Left hindlimb (tissue), 1 donor: ENCODE measurements around the gene PNPT1.
"Not testable (repeated sequence)": the region's sequence is repeated elsewhere in the genome, so short reads cannot be mapped to it uniquely, and the experiment has no call there.

ENCODE experiments used
- DNase-seq: peaks from one replicate; pipeline ENCODE4 v3.0.0-alpha.2; 2018

PNPT1 gene

DNA sequence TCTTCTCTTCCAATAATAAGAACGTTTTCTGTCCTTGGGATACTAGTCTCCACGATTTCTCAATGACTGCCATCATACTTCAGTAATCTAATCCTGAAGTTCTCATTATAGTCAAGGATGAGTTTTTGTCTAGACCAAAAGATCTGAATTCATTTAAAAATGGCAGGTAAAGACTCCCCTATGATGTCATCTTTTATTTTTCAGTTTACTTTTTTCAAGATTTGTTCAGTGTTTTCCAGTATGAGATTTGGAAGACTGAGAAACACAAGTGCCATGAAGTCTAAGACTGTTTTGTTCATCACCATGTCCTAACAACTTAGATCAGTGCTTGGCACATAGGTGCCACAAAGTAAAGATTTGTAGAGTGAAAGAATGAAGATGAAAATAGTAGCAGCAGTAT lies 40.4 kb downstream of the PNPT1 start:
- no peak for DNase-seq

DNA sequence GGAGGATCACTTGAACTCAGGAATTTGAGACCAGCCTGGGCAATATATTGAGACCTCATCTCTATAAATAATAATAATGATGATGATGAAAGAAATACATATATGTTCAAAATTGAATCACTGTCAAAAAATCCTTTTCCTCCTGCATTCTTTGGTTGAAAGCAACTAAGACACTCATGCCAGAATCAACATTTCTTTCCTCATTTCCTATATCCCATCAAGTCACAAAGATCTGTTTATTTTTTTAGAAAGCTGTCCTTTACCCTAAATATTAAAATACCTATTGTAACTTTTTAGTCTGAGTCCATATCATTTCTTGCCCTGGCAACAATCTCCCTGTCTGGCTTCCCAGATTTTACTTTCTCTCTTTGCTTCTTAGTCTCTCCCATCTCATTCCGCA lies 44.4 kb downstream of the PNPT1 start:
- DNase-seq, result no peak

DNA sequence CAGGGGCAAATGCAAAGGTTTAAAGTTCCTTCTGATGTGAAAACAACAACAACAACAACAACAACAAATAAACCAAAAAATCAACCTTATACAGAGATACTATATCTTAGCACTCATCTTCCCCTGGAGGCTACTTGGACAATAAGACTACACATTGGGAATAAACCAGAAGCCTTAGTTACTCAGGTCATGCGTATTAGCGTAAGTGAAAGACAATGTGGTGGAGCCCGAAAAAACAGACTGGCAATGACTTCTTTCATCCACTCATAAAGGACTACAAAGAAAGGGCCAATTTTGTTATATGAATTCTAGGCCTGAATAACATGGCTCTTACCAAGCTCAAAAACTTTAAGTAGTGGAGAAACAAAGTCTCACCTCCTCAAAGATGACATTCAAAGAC lies 56.8 kb downstream of the PNPT1 start:
- no peak for DNase-seq

DNA sequence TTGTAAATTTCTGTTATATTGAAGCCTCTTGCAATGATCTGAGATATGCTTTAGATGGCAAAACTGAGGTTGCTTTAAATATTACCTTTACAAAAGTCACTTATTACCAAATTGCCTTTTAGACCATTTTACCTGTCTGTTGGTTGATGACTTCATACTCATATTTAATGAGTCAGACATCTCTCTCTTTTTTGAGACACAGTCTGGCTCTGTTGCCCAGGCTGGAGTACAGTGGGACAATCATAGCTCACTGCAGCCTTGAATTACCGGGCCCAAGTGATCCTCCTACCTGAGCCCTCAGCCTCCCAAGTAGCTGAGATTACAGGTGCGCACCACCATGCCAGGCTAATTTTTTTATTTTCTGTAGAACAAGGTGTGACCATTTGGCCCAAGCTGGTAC lies 64.7 kb downstream of the PNPT1 start:
- no peak for DNase-seq

DNA sequence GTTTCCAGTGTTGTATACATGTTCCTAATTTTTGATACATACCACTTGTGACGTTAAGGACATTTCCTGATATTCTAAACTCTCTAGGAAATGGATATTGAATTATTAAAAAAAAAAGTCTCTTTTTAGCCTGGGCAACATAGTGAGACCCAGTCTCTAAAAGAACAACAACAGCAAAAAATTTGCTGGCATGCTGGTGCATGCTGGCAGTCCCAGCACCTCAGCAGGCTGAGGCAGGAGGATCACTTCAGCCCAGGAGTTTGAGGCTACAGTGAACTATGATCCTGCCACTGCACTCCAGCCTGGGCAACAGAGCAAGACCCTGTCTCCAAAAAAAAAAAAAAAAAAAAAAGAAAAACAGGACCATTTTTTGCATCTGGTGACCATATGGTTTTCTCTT lies 65.7 kb downstream of the PNPT1 start:
- no peak for DNase-seq

DNA sequence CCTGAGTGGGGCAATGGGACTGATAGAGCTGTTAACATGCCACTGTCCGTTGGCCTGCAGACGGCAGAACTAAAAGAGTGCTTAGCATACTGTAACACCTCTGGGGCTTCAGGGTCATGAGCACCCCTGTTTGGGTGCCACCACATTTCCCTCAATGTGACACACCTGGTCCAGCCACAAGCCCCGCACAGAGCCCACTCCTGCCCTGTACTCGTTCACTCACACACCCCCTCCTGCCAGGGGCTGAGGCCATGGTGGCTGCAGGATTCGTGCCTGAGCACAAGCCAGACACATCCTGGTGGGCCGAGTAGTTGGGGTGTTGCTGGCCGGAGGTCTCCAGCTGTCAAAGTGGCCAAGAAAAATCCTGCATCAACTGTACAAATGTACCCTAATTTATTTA lies 71.8 kb downstream of the PNPT1 start:
- no peak for DNase-seq

DNA sequence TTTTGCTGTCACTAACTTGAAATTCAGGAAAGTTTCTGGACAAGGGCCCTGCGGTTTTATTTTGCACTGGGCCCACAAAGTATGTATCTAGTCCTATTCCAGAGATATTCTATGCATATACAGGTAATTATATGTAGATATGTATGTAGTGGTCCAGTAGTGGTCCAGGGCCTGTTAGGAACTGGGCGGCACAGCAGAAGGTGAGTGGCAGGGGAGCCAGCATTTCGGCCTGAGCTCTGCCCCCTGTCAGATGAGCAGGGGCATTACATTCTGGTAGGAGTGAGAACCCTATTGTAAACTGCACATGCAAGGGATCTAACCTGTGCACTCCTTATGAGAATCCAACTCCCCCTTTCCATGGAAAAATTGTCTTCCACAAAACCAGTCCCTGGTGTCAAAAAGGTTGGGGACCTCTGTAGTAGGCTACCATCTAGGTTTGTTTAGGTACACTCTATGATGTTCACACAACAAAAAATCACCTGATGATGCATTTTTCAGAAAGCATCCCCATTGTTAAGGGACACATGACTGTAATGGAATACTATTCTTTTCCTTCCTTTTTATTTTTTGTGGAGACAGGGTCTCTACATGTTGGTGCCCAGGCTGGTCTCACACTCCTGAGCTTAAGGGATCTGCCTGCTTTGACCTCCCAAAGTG lies 73.4 kb downstream of the PNPT1 start:
- no peak for DNase-seq

DNA sequence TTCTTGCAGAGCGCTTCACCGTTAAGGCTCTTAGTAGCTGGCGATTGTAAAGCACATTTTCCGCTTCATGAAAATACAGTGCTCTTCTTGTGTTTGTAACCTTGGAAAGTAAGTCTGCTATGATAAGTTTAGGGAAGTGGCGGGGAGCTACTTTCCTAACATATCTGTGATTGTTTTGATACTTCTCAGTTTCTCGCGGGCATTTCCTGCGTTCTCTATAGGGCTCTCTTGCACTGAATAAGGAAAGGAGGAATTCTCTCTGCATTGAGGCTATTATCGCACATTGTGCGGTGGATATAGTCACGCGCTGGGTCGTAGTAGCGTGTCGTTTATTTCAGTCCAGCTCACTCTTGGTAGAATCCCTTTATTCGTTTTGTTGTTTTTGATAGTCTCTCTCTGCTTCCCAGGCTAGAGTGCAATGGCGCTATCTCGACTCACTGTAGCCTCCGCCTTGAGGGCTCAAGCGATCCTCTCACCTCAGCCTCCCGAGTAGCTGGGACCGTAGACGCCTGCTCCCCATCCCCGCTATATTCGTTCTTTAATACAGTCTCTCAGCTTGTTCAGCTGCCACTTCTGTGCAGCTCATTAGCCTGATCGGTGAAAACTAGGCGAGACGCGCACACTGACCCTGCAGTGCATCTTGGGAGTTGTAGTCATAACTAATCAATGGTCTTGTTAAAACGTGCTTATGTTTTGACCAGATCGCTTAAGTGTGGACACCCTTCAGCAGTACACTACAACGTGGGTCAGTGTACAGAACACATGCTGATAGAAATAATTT lies 75.2 kb downstream of the PNPT1 start:
- peak; percentile 61 for DNase-seq

DNA sequence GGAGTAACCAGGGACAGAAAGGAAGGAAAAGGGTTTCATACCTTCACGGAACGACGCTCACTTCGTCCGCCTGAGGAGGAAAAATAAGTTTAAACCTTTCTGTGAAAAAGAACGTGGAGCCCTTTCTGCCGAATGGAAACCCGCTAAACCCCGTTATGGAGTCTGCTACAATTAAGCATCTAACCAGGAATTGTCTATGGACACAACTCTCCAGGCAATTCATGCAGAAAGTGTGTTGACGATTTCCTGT lies 75.7 kb downstream of the PNPT1 start:
- DNase-seq, result no peak

DNA sequence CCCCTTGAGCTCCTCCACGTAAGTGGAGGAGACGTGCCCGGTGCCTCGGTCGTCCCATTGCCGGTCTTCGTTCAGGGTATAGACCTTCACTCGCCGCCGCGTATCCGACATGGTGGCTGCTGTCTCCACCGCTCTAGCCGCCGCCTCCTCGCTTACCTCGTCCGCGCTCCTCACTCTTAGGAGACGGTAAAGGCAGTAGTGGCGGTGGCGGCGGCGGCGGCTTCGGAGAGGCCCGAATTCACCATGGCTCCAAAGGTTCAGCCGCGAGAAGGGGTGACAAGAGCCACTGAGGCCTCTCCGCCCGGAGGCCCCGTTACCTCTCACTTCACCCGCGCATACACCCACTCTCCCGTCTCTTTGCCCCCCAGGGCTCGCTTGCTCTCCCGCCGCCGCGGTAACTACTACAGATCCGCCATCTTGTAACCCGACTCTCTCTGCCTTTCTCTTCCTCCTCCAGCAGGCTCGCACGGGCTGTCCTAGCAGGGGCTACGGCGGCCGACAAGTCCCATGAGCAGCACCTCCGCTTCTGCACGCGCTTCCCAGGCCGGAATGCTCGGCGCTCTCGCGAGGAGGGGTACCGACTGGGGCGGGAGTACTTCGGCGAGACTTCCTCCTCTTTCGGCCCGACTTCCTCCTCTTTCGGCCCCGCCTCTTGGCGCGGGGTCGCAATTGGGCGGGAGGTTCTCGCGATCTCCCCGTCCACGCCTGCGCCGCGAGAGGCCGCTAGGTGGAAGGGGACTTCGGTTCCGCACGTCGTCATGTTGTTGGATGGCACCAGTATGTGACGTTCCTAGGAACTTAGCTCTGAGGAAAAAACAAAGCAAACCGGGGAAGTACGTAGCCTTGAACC lies 76.2 kb downstream of the PNPT1 start, which contains the start of gene PPP4R3B:
Gene PPP4R3B (minus strand): TSS at position 448 of the 850 bp plus-strand sequence. CDS start 337 bp downstream, at position 111.
- DNase-seq, result peak; percentile 100

DNA sequence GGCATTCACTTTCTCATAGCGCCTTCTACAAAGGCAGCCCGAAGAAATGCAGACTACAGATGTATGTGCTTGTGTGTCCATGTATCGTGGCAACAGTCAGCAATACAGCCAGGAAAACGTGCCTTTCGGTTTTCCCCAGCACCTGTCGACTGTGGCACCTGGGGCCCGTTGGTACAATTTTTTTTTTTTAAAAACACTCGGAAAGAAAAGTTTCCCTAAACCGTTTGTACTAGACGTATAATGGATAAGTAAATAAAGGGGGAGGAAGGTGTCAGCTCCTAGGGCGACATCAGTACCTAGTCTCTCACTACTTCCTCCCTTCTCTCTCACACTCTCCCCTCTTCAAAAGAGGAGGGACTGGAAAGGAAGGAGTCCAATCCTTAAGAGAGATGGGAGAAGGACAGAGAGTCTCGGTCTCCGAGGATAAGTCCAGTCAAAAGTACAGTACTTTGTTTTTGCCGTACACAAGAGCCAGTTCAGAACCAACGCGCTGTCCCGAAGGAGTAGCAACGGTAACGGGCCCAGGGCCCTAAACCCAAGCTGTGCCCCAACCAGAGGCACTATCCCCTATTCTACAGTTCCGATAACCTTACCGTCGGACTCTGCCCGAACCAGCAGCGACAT lies 77.0 kb downstream of the PNPT1 start:
- DNase-seq, result peak; percentile 62

DNA sequence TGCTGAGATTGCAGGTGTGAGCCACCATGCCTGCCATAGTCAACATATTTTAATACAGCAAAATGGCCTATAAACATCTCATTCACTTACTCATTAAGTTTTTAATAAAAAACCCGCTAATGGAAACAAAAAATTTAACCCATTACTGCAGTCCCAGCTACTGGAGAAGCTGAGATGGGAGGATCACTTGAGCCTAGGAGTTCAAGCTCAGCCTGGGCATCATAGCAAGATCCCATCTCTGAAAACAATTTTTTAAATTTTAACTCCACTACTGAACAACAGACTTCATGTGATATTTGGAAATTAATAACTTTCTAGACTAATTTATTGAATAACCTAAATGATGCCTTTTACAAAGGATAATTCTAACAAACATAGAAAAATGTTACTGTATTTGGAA lies 81.6 kb downstream of the PNPT1 start:
- no peak for DNase-seq

DNA sequence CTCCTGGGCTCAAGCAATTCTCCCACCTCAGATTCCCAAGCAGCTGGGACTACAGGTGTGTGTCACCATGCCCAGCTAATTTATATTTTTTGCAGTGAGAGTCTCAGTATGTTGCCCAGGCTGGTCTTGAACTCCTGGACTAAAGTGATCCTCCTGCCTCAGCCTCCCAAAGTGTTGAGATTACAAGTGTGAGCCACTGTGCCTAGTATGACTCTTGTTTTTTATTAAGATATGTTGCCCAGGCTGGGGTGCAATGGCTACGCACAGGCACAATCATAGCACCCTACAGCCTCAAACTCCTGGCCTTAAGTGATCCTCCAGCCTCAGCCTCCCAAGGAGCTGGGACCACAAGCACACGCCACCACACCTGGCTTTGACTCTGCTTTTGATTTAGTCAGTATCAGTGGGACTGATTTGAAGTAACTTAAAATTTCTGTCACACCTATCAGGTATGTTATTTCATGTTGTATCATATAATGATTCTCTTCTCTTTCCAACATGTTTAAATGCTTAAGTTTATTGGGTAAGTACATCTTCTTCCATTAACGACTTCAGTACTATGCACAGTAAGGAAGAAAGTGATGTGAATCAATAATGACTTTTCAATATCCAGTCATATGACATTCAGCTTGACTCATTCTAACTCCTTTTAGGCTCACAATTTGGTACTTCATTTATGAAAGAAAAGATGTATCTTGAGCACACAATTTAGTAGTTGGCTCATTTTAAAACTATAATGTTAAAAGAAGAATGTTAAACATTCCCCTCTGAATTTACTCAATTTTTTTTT lies 82.5 kb downstream of the PNPT1 start:
- no peak for DNase-seq

DNA sequence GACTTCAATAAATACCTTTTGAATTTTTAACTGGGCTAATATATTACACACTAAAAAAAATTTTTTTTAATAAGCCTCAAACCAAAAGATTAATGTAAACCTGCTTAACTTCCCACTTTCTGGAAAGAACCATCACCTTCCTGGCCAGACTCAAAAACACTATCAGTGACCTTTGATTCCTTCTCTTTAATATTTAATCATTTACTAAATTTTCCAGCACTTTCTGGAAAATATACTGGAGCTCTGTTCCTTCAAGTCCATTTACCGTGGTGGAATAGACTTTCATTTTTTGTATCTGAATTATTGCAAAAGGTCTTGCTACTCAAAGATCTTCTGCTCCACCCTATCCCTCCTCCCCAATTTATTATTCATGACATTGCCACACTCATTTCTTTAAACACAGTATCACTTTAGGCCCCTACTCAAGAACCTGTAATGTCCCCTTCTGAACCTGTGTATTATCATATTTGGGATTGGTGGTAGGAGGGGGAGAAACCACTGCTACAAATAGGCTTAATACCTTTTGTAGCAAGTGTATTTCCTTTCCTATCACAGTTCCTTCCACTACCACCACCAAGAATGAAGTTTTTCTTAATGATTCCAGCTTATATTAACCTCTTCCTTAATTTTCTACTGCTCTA lies 83.6 kb downstream of the PNPT1 start:
- no peak for DNase-seq

DNA sequence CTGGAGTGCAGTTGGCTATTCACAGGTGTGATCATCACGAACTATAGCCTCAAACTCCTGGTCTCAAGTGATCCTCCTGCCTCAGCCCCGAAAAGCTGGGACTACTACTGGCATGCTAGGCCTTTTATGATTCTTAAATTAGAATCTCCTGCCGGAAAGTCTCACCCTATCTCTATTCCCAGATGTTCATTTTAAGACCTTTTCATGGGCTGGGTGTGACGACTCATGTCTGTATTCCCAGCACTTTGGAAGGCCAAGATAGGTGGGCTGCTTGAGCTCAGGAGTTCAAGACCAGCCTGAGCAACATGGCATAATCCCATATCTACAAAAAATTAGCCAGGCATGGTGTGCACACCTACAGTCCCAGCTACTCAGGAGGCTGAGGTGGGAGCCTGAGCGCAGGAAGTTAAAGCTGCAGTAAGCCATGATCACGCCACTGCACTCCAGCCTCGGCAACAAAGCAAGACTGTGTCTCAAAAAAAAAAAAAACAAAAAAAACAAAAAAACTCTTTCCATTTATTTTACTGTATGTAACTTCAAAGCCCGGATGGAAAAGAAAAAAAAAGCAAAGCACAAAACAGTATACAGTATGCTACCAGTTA lies 84.3 kb downstream of the PNPT1 start:
- DNase-seq, result no peak

DNA sequence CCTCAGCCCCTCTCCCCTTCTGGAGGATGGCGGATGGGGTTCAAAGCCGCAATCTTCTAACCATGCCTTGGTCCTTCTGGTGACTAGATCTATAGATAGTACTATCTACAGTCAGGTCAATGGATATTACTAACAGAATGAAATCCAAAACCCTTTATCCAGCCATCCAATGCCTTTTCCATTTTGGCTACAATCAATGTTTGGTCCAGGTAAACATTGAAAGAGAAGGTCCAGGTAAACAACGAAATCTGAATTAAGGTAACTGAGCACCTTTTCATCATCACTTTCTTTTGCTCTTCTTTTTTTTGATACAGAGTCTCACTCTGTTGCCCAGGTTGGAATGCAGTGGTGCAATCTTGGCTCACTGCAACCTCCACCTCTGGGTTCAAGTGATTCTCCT lies 85.9 kb downstream of the PNPT1 start:
- no peak for DNase-seq

DNA sequence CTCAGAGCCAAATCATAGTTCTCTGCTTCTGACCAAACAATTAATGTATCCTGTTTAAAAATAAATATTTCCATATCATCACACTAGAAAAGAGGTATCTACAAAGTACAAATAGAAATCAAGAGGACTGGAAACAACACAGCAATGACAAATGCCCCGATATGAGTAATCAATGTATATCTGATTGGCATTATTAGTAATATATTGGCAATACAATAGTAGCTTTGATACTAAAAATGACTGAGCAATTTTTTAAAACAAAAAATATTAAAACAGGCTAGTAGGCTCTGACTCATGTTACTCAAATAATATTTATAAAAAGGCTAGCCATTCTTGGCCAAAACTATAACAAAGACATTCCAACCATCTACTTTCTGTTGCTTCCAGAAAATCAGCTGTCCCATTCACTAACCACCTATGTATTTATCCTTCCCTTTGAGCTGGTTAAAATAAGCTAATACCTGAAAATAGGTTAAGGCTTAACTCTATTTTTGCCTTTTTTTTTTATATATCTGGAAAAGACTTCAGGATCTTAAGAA lies 89.5 kb downstream of the PNPT1 start:
- DNase-seq, result no peak

DNA sequence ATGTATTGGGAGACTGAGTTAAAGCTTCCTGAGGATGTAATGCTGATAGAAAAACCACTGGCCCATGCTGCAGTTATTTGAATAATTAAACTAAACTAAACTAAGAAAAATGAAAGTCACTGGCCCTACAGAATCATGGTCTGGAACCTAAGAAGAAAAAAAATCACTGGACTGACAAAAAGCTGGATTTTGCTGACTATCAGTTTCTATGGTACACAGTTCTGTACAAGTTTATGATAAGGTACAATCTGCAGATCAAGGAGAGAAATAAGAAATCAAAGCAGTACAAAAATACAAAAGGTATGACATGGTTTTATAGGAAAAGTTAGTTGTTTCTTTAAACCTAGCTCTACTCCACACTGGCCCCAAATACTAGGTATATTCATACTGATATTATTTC lies 91.8 kb downstream of the PNPT1 start:
- DNase-seq, result no peak

DNA sequence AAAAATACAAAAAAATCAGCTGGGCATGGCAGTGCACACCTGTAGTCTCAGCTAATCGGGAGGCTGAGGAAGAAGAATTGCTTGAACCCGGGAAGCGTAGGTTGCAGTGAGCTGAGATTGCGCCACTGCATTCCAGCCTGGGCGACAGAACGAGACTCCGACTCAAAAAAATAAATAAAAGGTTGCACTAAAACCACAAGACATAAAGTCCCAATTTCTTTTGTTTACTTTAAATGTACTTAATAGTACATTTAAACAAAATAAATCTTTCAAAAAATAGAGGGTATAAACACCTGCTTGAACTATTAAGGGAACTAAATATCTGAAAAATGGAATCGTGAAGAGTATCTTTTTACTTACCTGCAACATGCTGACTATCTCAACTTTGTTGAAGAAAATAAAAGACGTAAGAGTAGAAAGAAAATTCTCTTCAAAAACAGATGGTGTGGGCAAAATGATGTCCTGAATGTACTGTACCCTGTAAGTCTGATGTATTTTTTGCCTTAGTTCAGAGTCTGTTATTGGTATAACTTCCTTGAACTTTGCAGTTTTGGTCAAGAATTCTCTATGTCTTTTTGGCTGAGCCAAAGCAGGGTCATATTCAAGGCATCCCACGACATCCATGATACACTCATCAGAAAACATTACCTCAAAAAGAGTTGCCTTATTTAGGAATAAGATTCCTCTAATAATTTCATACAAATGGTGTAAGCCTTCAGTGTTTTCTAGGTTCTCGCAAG lies 95.4 kb downstream of the PNPT1 start:
- no peak for DNase-seq

DNA sequence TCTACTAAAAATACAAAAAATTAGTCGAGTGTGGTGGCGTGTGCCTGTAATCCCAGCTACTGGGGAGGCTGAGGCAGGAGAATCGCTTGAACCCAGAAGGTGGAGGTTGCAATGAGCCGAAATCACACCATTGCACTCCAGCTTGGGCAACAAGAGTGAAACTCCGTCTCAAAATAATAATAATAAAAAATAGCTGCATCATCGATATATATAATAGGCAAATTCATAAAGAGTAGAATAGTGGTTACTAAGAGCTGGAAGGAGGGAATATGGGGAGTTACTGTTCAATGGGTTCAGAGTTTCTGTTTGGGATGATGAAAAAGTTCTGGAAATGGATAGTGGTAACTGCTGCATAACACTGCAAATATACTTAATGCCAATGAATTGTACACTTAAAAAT lies 96.8 kb downstream of the PNPT1 start:
- not testable (repeated sequence) for DNase-seq

DNA sequence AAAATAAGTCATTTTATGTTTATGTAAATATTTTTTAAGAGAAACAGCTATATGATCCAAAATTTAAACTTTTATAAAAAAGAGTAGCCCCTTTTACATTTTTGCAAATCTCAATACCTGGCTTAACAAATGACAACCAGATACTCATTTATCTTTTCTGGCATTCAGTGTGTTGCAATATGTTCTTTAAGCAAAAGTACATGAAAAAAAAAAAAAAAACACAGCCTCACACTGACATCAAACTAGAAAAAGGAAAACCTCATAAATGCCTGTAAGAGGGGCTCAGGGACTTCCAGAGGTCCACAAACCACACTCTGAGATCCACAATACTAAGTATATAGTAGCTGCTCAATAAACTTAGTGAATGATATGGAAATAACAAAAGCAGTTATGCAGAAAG lies 98.1 kb downstream of the PNPT1 start:
- DNase-seq, result no peak
